Measurements from ENCODE around the gene GTF2H3. TPM values are rescaled to one million over a fixed set of nuclear protein-coding genes. Genes with fewer than 3 reads are reported as not detected.
A peak's percentile ranks its signal among the peaks of the same experiment; 100 is the strongest.
"Not testable (repeated sequence)": the region's sequence is repeated elsewhere in the genome, so short reads cannot be mapped to it uniquely, and the experiment has no call there.

GTF2H3 gene
- total and polyA plus RNA-seq, 8 donors = 27.2 to 40.1 (median 36.8) TPM

DNA sequence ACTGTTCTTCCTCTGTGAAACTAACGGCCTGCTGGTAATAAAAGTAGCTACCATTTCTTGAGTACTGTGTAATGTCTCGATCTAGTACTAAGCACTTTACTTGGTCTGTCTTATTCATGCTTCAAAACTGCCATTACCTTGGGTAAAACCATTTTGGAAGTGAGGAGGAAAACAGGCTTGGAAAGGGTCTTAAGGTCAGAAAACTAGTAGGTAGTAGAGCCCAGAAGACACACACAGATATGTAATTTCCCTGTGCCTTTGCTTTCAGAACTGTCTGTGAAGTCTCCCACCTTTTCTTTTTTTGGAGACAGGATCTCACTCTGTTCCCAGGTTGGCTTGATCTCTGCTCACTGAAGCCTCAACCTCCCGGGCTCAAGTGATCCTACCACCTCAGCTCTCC lies 35.1 kb upstream of the GTF2H3 start:
- TF ChIP-seq, protein P1, sequence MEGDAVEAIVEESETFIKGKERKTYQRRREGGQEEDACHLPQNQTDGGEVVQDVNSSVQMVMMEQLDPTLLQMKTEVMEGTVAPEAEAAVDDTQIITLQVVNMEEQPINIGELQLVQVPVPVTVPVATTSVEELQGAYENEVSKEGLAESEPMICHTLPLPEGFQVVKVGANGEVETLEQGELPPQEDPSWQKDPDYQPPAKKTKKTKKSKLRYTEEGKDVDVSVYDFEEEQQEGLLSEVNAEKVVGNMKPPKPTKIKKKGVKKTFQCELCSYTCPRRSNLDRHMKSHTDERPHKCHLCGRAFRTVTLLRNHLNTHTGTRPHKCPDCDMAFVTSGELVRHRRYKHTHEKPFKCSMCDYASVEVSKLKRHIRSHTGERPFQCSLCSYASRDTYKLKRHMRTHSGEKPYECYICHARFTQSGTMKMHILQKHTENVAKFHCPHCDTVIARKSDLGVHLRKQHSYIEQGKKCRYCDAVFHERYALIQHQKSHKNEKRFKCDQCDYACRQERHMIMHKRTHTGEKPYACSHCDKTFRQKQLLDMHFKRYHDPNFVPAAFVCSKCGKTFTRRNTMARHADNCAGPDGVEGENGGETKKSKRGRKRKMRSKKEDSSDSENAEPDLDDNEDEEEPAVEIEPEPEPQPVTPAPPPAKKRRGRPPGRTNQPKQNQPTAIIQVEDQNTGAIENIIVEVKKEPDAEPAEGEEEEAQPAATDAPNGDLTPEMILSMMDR (IDR thresholded peaks at IDR 0.05) = no peak
- Histone ChIP-seq H3K27ac (no peak overlapping the region), H3K36me3 (peaks cover 0 to 55% of the 10 kb centered on the region in 2 donors), H3K4me1 (peaks cover 5 to 27% of the 10 kb centered on the region in 2 donors), H3K4me3 (no peak overlapping the region), H3K9me3 (no peaks in the 10 kb centered on the region), H3K27me3 (no peaks in the 10 kb centered on the region)
- DNase-seq (no peak), ATAC-seq (no peak)
- intact Hi-C loops (cut with DNase I) = no loop called here

DNA sequence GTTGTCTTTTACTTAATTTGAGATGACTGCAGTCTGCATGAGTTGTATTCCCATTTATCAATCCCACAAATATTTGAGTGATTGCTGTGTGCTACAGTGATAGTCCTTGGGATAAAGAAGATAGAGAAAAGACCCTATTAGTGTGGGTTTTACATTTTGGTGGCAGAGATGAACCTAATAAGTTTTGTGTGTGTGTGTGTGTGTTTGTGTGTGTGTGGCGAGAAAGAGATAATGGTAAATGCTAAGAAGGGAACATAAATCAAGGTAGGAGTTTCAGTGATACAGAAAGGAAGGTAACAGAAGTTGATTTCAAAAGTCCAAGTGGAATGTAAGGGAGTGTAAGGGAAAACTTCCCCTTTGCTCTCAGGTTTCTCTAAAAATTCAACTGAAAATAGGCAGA lies 34.3 kb upstream of the GTF2H3 start:
- TF ChIP-seq, protein P1 (IDR thresholded peaks at IDR 0.05) = no peak
- H3K36me3 ChIP-seq = peaks cover 0 to 52% of the 10 kb centered on the region in 2 donors

DNA sequence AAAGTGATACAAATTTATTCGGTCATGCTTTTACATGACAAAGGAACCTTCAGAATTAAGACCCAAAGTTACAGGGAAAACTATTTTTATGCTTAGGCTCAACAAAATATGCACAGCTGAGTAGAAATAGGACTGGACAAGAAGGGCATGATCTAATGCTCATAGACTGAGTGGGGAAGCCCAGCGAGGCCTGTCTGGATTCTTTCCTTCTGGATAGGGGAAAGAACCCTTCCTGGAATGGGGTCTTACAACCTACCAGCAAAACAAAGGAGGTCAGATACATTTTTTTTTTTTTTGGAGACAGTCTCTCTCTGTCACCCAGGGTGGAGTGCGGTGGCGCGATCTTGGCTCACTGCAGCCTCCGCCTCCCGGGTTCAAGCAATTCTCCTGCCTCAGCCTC lies 33.9 kb upstream of the GTF2H3 start:
- Histone ChIP-seq H3K27me3 (no peaks in the 10 kb centered on the region), H3K36me3 (peaks cover 0 to 51% of the 10 kb centered on the region in 2 donors), H3K4me1 (peaks cover 5 to 37% of the 10 kb centered on the region in 2 donors), H3K27ac (no peak overlapping the region), H3K9me3 (no peaks in the 10 kb centered on the region), H3K4me3 (no peak overlapping the region)
- TF ChIP-seq, protein P1 (IDR thresholded peaks at IDR 0.05) = no peak
- ATAC-seq = no peak
- intact Hi-C loops (cut with DNase I) = no loop called here
- DNase-seq = no peak

More for the DNA sequence above, 34.3 kb upstream of the GTF2H3 start:
- H3K27me3 ChIP-seq = no peaks in the 10 kb centered on the region
- intact Hi-C loops (cut with DNase I) = no loop called here
- DNase-seq = no peak
- no peaks in the 10 kb centered on the region for H3K9me3 ChIP-seq
- no peak overlapping the region for H3K4me3 ChIP-seq
- no peak for ATAC-seq
- peaks cover 5 to 35% of the 10 kb centered on the region in 2 donors for H3K4me1 ChIP-seq
- no peak overlapping the region for H3K27ac ChIP-seq

DNA sequence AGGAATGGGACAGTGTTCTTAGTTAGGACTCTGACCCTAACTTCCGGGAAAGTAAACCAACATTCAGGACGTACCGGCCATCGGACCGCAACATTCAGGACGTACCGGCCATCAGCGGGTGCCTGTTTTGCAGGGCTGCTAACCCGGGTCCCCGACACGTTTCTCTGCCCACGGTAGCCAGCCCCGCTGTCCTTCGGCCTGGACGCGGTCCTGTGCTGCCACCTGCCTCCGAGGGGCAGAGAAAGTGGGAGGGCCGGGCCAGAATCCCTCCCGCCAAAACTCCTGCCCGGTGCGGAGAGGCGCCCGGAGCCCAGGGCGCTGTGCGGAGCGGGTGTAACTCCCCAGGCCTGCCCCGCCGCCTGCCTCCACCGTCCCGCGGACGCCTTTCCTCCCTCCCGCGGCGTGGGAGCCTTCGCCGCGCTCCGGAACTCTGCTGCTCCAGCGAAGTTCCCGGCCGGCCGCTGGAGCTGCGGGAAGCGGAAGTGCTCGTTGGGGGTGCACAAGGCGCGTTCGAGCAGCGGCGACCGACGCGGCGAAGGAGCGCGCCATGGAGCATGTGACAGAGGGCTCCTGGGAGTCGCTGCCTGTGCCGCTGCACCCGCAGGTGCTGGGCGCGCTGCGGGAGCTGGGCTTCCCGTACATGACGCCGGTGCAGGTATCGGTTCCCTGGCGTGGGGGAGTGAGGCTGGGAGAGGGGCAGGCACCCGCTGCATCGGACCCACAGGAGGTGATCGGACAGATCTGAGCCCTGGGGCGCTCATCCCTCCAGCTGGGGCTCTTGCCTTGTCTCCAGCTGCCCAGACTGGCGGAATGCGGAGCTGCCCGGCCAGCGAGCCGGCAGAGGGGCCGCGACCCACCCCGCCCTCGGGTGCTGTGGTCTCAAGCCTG lies 31.8 kb upstream of the GTF2H3 start, which contains the start of gene DDX55:
Gene DDX55, plus strand, starts transcription at position 498 of the 888 bp plus-strand sequence. Its CDS starts 50 bp downstream, at position 548.
- ATAC-seq (peak; percentile 99), DNase-seq (peak; percentile 85 to 97 (median 88))
- H3K27ac ChIP-seq = peak within 1 kb of the TSS; percentile 82 to 89
- H3K36me3 ChIP-seq = peaks cover 0 to 46% of the 10 kb centered on the region in 2 donors
- H3K4me3 ChIP-seq = peak within 1 kb of the TSS; percentile 96 to 99
- peaks cover 5 to 34% of the 10 kb centered on the region in 2 donors for H3K4me1 ChIP-seq
- no peaks in the 10 kb centered on the region for H3K27me3 ChIP-seq
- TF ChIP-seq, protein P1 (IDR thresholded peaks at IDR 0.05) = peak in 1 of 2 donors; percentile 32
- H3K9me3 ChIP-seq = no peaks in the 10 kb centered on the region
- intact Hi-C loops (cut with DNase I) = no loop called here

DNA sequence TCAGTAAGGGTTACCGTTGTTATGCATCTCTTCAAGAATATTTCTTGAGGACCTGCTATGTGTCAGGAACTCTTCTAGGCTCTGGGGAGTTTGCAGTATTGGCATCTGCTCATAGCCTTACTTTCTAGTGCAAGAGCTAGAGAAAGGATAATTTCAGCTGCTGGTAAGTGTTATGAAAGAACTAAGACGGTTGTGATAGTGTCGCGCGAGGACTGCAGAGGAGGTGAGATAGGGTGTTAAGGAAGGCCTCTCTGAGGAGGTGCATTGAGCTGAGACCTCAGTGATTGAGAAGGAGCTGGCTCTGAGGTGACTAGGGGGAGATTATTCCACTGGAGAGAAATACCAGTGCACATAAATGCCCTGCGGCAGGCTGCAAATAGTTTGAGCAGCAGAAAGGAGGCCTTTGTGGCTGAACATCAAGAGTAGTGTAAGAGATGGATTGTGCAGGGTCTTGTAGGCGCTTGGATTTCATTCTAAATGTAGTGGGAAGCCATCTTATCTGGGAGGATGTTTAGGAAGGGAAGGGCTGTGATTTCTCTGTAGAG lies 30.9 kb upstream of the GTF2H3 start:
- DNase-seq (no peak), ATAC-seq (peak; percentile 1)
- H3K27ac ChIP-seq = peak overlapping the region in 1 of 2 donors; percentile 89
- H3K9me3 ChIP-seq = no peaks in the 10 kb centered on the region
- intact Hi-C loops (cut with DNase I) = no loop called here
- H3K4me1 ChIP-seq = peaks cover 5 to 34% of the 10 kb centered on the region in 2 donors
- TF ChIP-seq, protein P1 (IDR thresholded peaks at IDR 0.05) = no peak
- H3K27me3 ChIP-seq = no peaks in the 10 kb centered on the region
- peak overlapping the region; percentile 96 to 99 for H3K4me3 ChIP-seq
- peaks cover 0 to 46% of the 10 kb centered on the region in 2 donors for H3K36me3 ChIP-seq

DNA sequence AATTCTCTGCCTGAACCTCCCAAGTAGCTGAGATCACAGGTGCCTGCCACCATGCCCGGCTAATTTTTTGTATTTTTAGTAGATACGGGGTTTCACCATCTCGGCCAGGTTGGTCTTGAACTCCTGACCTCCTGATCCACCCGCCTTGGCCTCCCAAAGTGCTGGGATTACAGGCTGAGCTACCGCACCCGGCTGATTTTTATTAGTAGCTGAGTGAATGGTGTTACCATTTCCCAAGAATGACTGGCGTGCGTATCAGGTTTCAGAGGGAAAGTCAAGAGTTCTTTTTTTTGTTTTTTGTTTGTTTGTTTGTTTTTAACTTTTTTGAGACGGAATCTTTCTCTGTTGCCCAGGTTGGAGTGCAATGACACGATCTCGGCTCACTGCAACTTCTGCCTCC lies 30.1 kb upstream of the GTF2H3 start:
- H3K4me1 ChIP-seq = peaks cover 5 to 34% of the 10 kb centered on the region in 2 donors
- intact Hi-C loops (cut with DNase I); ATAC-seq; H3K27ac ChIP-seq; H3K9me3 ChIP-seq; DNase-seq; H3K27me3 ChIP-seq: not testable (repeated sequence)
- H3K4me3 ChIP-seq = peak overlapping the region in 1 of 2 donors; percentile 99
- H3K36me3 ChIP-seq = peaks cover 5 to 46% of the 10 kb centered on the region in 2 donors

Measured in left lung (tissue), 10 donors.